NB4 (cell line): ENCODE measurements around the gene ACKR3.

Experiments
- CTCF ChIP-seq: IDR thresholded peaks from one replicate; pipeline ENCODE4 v1.5.1; 2012; ENCODE audit warnings: low read depth, low read length
- POLR2A ChIP-seq: IDR thresholded peaks from 2 replicates; pipeline ENCODE4 v1.6.1; 2011; ENCODE audit warnings: mild to moderate bottlenecking; ENCODE audit not compliant: insufficient read length; ENCODE audit errors: extremely low read depth
- TF ChIP-seq, protein P1 (sequence below): IDR thresholded peaks from 2 replicates; pipeline ENCODE4 v1.6.1; 2011; ENCODE audit warnings: low read depth, low read length

DNA sequence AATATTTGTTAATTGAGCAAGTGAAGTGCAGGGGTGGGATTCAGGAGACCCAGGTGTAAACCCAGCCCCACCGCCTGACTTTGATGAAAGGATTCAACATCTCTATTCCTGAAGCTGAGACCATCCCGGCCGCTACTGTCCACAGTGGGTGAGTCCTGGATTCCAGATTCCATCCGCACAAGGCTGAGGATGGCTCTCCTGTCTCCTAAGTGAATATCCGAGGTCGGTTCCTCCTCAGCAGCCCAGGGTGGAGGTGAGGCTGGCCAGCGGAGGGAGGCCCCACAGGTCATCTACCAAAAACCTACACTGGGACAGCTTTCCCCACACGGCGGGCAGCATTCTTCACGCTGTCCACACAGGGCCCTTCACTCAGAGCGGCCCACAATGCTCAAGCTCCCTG lies 57.6 kb downstream of the ACKR3 start:
- no peak for TF ChIP-seq CTCF
- no peak for TF ChIP-seq POLR2A
- TF ChIP-seq, protein P1, sequence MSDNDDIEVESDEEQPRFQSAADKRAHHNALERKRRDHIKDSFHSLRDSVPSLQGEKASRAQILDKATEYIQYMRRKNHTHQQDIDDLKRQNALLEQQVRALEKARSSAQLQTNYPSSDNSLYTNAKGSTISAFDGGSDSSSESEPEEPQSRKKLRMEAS = no peak
